B cell (primary cell): ENCODE measurements around the gene WBP2. TPM values are rescaled to one million over a fixed set of nuclear protein-coding genes. Genes with fewer than 3 reads are reported as not detected.
A peak's percentile ranks its signal among the peaks of the same experiment; 100 is the strongest.

Experiments used
- ATAC-seq: fragments of 200-7000 bp; cut with Tn5 transposase; one replicate; pipeline ENCODE4 v1.10.0; 2021; ENCODE audit warnings: low read depth, mild to moderate bottlenecking, moderate number of reproducible peaks, moderate library complexity
- CTCF ChIA-PET: fragments of 350-600 bp; sonication (Branson Sonifier 250); formaldehyde crosslinking; loops from one replicate; lab custom pipeline; 2021; ENCODE audit warnings: antibody characterized with exemption, inconsistent platforms; lab: Charles Lee
- POLR2A ChIA-PET: fragments of 350-600 bp; sonication (Branson Sonifier 250); formaldehyde crosslinking; loops from one replicate; lab custom pipeline; 2021; ENCODE audit warnings: antibody characterized with exemption; lab: Charles Lee
- DNase-seq: peaks from one replicate; pipeline ENCODE4 v3.0.0; 2013
- H2AFZ ChIP-seq: 2 replicates; pipeline ENCODE4 v1.6.1; 2012; ENCODE audit warnings: mild to moderate bottlenecking, low read depth, low read length; ENCODE audit not compliant: insufficient read depth, poor library complexity, severe bottlenecking
- H3K27ac ChIP-seq, 2 donors: 1 replicate in 1 of 2; 2 replicates in 1 of 2; pipeline ENCODE4 v1.5.1; 2012 to 2013; ENCODE audit warnings: low read length in 2 of 2, mild to moderate bottlenecking in 2 of 2, moderate library complexity in 1 of 2
- H3K27me3 ChIP-seq, 4 experiments: fragments of 200-600 bp in 1 of 4; sonication (generic) in 1 of 4; replicated peaks in 1 of 4; 1 replicate in 2 of 4; 2 replicates in 2 of 4; pipeline versions ENCODE4 v1.6.1 to v1.7.0; 2013 to 2016; ENCODE audit warnings: low read length in 3 of 4, mild to moderate bottlenecking in 2 of 4, mixed read lengths in 1 of 4, moderate library complexity in 1 of 4; ENCODE audit not compliant: insufficient read depth in 4 of 4, control insufficient read depth in 3 of 4; ENCODE audit errors: control extremely low read depth in 1 of 4
- H3K36me3 ChIP-seq, 2 experiments: replicated peaks in 1 of 2; 1 replicate in 1 of 2; 2 replicates in 1 of 2; pipeline versions ENCODE4 v1.6.1 to v1.7.1; 2013; ENCODE audit warnings: low read length in 1 of 2; ENCODE audit not compliant: insufficient read depth in 2 of 2, control insufficient read depth in 1 of 2; ENCODE audit errors: control extremely low read depth in 1 of 2, extremely low read depth in 1 of 2
- H3K4me1 ChIP-seq, 2 donors: fragments of 200-600 bp in 1 of 2; sonication (generic) in 1 of 2; 1 replicate in 1 of 2; 2 replicates in 1 of 2; pipeline versions ENCODE4 v1.5.1 to v1.6.1; 2013 to 2017; ENCODE audit warnings: low read length in 2 of 2; ENCODE audit not compliant: control insufficient read depth in 2 of 2, insufficient read depth in 2 of 2
- H3K4me2 ChIP-seq: replicated peaks from 2 replicates; pipeline ENCODE3; 2012; ENCODE audit warnings: mild to moderate bottlenecking, low read depth, low read length; ENCODE audit not compliant: poor library complexity, severe bottlenecking
- H3K4me3 ChIP-seq, 5 experiments: fragments of 200-600 bp in 1 of 5; sonication (generic) in 1 of 5; 1 replicate in 3 of 5; 2 replicates in 2 of 5; pipeline versions ENCODE4 v1.5.1 to v1.7.0; 2011 to 2016; ENCODE audit warnings: low read length in 4 of 5, mild to moderate bottlenecking in 4 of 5, low read depth in 2 of 5, control low read depth in 1 of 5, moderate library complexity in 1 of 5; ENCODE audit not compliant: insufficient read depth in 1 of 5; ENCODE audit errors: control extremely low read depth in 1 of 5, extremely low read depth in 1 of 5
- H3K79me2 ChIP-seq: fragments of 200-600 bp; sonication (generic); one replicate; pipeline ENCODE4 v1.6.0; 2016; ENCODE audit warnings: low read length; ENCODE audit not compliant: control insufficient read depth, insufficient read depth
- H3K9ac ChIP-seq: fragments of 200-600 bp; sonication (generic); 2 replicates; pipeline ENCODE4 v1.6.1; 2017; ENCODE audit warnings: mild to moderate bottlenecking, low read length, moderate library complexity
- H3K9me3 ChIP-seq, 3 donors: one replicate each; pipeline versions ENCODE4 v1.6.1 to v1.7.1; 2013; ENCODE audit warnings: low read length in 2 of 3; ENCODE audit not compliant: control insufficient read depth in 2 of 3, insufficient read depth in 1 of 3; ENCODE audit errors: control extremely low read depth in 1 of 3
- H4K20me1 ChIP-seq: 2 replicates; pipeline ENCODE4 v1.6.0; 2012; ENCODE audit warnings: mild to moderate bottlenecking, low read length; ENCODE audit not compliant: insufficient read depth, control insufficient read depth, poor library complexity, severe bottlenecking
- H3K27ac Mint-ChIP-seq: one replicate; pipeline ENCODE4 v1.8.0; 2021; ENCODE audit warnings: mixed read lengths
- H3K27me3 Mint-ChIP-seq: one replicate; pipeline ENCODE4 v1.8.0; 2021; ENCODE audit warnings: mixed read lengths
- H3K4me1 Mint-ChIP-seq: one replicate; pipeline ENCODE4 v1.8.0; 2021; ENCODE audit warnings: mixed read lengths
- H3K4me3 Mint-ChIP-seq: one replicate; pipeline ENCODE4 v1.8.0; 2021; ENCODE audit warnings: mixed read lengths
- H3K9me3 Mint-ChIP-seq: one replicate; pipeline ENCODE4 v1.8.0; 2022; ENCODE audit warnings: mixed read lengths; ENCODE audit not compliant: insufficient read depth
- EZH2 ChIP-seq: IDR thresholded peaks from 2 replicates; pipeline ENCODE4 v1.6.1; 2012; ENCODE audit warnings: borderline replicate concordance, low read depth, mild to moderate bottlenecking, moderate library complexity, low read length; ENCODE audit not compliant: insufficient read depth, poor library complexity, severe bottlenecking
- WGBS: methylation state at CpG from one replicate; pipeline ENCODE4 v1.1.5; 2013; ENCODE audit warnings: missing lambda C conversion rate; ENCODE audit not compliant: insufficient coverage; 5-methylcytosine and 5-hydroxymethylcytosine counted together
- intact Hi-C: fragments of 100-400 bp; cut with micrococcal nuclease; formaldehyde crosslinking; loops from one replicate; pipeline ENCODE4 v1.10.0; 2022
- polyA plus RNA-seq: library from polyadenylated mRNA; depleted of rRNA; stranded (reverse); fragments of >200 nt; gene quantifications from 2 replicates; pipeline ENCODE4 v1.2.3, GENCODE V29; 2012
- total RNA-seq, 2 donors: library from RNA; stranded (reverse); fragments of 120-200 nt in 1 of 2; gene quantifications; 1 replicate in 1 of 2; 2 replicates in 1 of 2; pipeline versions ENCODE4 v1.2.3 to v1.2.4, GENCODE V29; 2013 to 2022
- TF ChIP-seq, protein P1 (sequence below): fragments of 200-600 bp; IDR thresholded peaks from one replicate; pipeline ENCODE4 v1.8.0; 2022; ENCODE audit warnings: antibody characterized with exemption, mild to moderate bottlenecking

WBP2 gene
- total and polyA plus RNA-seq, 2 donors (not counting 1 experiment from before 2014, with no cell fraction given): 88.6 to 140 TPM

DNA sequence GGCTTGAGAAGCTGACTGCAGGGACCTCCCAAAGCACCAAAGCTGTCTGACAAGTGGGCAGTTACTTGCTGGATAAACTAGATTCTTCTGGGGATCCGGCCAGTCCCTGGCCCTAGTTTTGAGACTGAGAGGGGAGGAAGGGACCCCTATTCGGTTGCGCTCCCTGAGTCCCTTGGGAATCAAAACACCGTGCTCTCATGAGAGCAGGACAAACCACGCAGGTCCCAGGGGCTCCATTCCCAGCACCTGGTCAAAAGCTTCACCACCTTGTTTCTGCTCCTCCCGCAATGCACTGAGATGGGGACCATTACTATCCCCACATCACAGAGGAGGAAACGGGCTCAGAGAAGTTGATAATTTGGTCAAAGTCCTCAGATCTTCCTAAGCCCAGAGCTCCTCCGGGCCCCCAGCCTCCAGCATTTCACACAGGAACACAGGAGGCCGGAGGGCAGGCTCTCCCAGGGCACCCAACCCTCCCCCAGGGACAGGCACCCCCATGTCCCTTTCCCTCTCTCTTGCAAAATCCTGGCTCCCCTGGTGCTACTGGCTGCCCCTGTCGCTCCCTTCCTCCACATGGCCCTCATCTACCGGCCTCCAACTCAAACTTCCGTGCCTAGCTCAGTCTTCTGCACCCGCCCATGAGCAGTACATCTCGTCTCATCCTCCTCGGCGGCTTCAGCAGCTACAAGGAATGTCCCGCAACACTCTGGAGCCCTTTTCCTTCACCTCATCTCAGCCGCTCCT lies 38.3 kb upstream of the WBP2 start:
- intact Hi-C loops: no loop called here
- Mint-ChIP-seq H3K27me3 (no peaks in the 10 kb centered on the region), H3K4me3 (peak overlapping the region; percentile 66), H3K27ac (no peak overlapping the region), H3K9me3 (no peaks in the 10 kb centered on the region), H3K4me1 (peaks cover 26% of the 10 kb centered on the region)
- Histone ChIP-seq H3K4me2 (no peak overlapping the region), H4K20me1 (peaks cover 28% of the 10 kb centered on the region), H3K27ac (no peak overlapping the region), H3K4me3 (no peak overlapping the region), H3K79me2 (peaks cover 24% of the 10 kb centered on the region), H3K27me3 (no peaks in the 10 kb centered on the region), H3K9ac (no peak overlapping the region), H3K9me3 (no peaks in the 10 kb centered on the region), H3K36me3 (peaks cover 2 to 20% of the 10 kb centered on the region in 2 experiments), H2AFZ (no peak overlapping the region), H3K4me1 (peaks cover 16 to 19% of the 10 kb centered on the region in 2 donors)
- 95% methylated on average over 17 of the region's 18 CpGs for WGBS
- TF ChIP-seq, protein P1, sequence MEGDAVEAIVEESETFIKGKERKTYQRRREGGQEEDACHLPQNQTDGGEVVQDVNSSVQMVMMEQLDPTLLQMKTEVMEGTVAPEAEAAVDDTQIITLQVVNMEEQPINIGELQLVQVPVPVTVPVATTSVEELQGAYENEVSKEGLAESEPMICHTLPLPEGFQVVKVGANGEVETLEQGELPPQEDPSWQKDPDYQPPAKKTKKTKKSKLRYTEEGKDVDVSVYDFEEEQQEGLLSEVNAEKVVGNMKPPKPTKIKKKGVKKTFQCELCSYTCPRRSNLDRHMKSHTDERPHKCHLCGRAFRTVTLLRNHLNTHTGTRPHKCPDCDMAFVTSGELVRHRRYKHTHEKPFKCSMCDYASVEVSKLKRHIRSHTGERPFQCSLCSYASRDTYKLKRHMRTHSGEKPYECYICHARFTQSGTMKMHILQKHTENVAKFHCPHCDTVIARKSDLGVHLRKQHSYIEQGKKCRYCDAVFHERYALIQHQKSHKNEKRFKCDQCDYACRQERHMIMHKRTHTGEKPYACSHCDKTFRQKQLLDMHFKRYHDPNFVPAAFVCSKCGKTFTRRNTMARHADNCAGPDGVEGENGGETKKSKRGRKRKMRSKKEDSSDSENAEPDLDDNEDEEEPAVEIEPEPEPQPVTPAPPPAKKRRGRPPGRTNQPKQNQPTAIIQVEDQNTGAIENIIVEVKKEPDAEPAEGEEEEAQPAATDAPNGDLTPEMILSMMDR: no peak
- no peak for TF ChIP-seq EZH2
- ChIA-PET CTCF (interaction anchor here (0.6 to 5.9 kb wide), 3 partner anchors 16 to 48 kb away, joined by 3 to 52 read pairs (median 3); partner anchors contain the start of genes TRIM47 and WBP2), POLR2A (interaction anchor here (0.6 to 1.0 kb wide), 3 partner anchors 28 to 95 kb away, joined by 3 to 6 read pairs (median 3); no protein-coding TSS in a partner anchor)
- DNase-seq (no peak), ATAC-seq (no peak)
